Small intestine (tissue), 16 donors: ENCODE data around the gene NMRAL1. TPM values are rescaled to one million over a fixed set of nuclear protein-coding genes. Genes with fewer than 3 reads are reported as not detected.
A peak's percentile ranks its signal among the peaks of the same experiment; 100 is the strongest.

ENCODE experiments used
- DNase-seq, 2 donors: peaks; one replicate each; pipeline versions ENCODE4 v3.0.0 to v3.0.0-alpha.2; 2013
- FAIRE-seq: peaks from 2 replicates; lab custom pipeline; 2012; peaks lifted over from hg19 to GRCh38; lab: Jason Lieb, UNC
- H3K27ac ChIP-seq, 3 donors: one replicate each; pipeline ENCODE4 v1.5.1; 2013; ENCODE audit warnings: low read length in 2 of 3, mild to moderate bottlenecking in 2 of 3, control low read depth in 1 of 3, inconsistent platforms in 1 of 3, low read depth in 1 of 3, moderate library complexity in 1 of 3
- H3K27me3 ChIP-seq, 3 donors: one replicate each; pipeline ENCODE4 v1.6.1; 2013; ENCODE audit warnings: low read length in 3 of 3, inconsistent platforms in 1 of 3; ENCODE audit not compliant: control insufficient read depth in 3 of 3, insufficient read depth in 3 of 3
- H3K36me3 ChIP-seq, 3 donors: one replicate each; pipeline ENCODE4 v1.6.1; 2013; ENCODE audit warnings: low read length in 3 of 3, inconsistent platforms in 1 of 3, low read depth in 1 of 3, mild to moderate bottlenecking in 1 of 3, moderate library complexity in 1 of 3; ENCODE audit not compliant: control insufficient read depth in 3 of 3, insufficient read depth in 2 of 3
- H3K4me1 ChIP-seq, 3 donors: one replicate each; pipeline ENCODE4 v1.6.1; 2013; ENCODE audit warnings: low read length in 2 of 3, inconsistent platforms in 1 of 3, low read depth in 1 of 3, mild to moderate bottlenecking in 1 of 3, moderate library complexity in 1 of 3; ENCODE audit not compliant: control insufficient read depth in 3 of 3, insufficient read depth in 2 of 3
- H3K4me3 ChIP-seq, 3 donors: one replicate each; pipeline ENCODE4 v1.5.1; 2013; ENCODE audit warnings: low read length in 3 of 3, control low read depth in 1 of 3, inconsistent platforms in 1 of 3, low read depth in 1 of 3, mild to moderate bottlenecking in 1 of 3, moderate library complexity in 1 of 3
- H3K9me3 ChIP-seq, 2 donors: one replicate each; pipeline ENCODE4 v1.6.1; 2013; ENCODE audit warnings: low read depth in 1 of 2, low read length in 1 of 2; ENCODE audit not compliant: control insufficient read depth in 2 of 2, insufficient read depth in 1 of 2
- WGBS, 3 donors: extraction: QIAGEN DNeasy Blood & Tissue Kit; methylation state at CpG; one replicate each; pipeline ENCODE4 v1.1.7; 2013; 5-methylcytosine and 5-hydroxymethylcytosine counted together
- long read RNA-seq, 10 donors: transcript quantifications; one replicate each; lab custom pipeline, GENCODE V29; 2026
- polyA plus RNA-seq, 4 donors: library from polyadenylated mRNA; stranded (reverse) in 3 of 4; unstranded in 1 of 4; fragments of 200-250 nt in 3 of 4; fragments of 120-200 nt in 1 of 4; gene quantifications; one replicate each; pipeline versions ENCODE4 v1.2.1 to v1.2.3, GENCODE V29; 2013
- donor health status: healthy with polysubstance abuse.
- donor health status: control.
- donor health status: control.
- donor health status: Bipolar disorder and iron deficiency.
- donor health status: healthy.

Gene NMRAL1
- polyA plus RNA-seq, result 10 to 100 TPM; 39.6 to 70.9 (median 56.0) TPM
- long read RNA-seq, donor 1, result 0 reads
- long read RNA-seq, donor 2, partial matches to known transcripts, result 39 of 65 reads
- long read RNA-seq, donor 2, other reads (novel, unspliced or antisense), result 21 of 65 reads
- long read RNA-seq, donor 3, partial matches to known transcripts, result 42 of 64 reads
- long read RNA-seq, donor 3, other reads (novel, unspliced or antisense), result 15 of 64 reads
- long read RNA-seq, donor 4, partial matches to known transcripts, result 0 of 1 reads
- long read RNA-seq, donor 4, other reads (novel, unspliced or antisense), result 0 of 1 reads
- long read RNA-seq, donor 5, partial matches to known transcripts, result 33 of 36 reads
- long read RNA-seq, donor 5, other reads (novel, unspliced or antisense), result 0 of 36 reads
- long read RNA-seq, donor 6, transcript NMRAL1-212 (6 exons, 1,240 nt), result major isoform, 6 of 45 reads
- long read RNA-seq, donor 6, transcript NMRAL1-202 (6 exons, 1,233 nt), result major isoform, 6 of 45 reads
- long read RNA-seq, donor 6, partial matches to known transcripts, result 12 of 45 reads
- long read RNA-seq, donor 6, other reads (novel, unspliced or antisense), result 17 of 45 reads
- long read RNA-seq, donor 7, transcript NMRAL1-202 (6 exons, 1,233 nt), result major isoform, 5 of 12 reads
- long read RNA-seq, donor 7, partial matches to known transcripts, result 0 of 12 reads
- long read RNA-seq, donor 7, other reads (novel, unspliced or antisense), result 0 of 12 reads
- long read RNA-seq, donor 8, result 0 reads
- long read RNA-seq, donor 9, partial matches to known transcripts, result 0 of 2 reads
- long read RNA-seq, donor 9, other reads (novel, unspliced or antisense), result 0 of 2 reads
- long read RNA-seq, donor 10, partial matches to known transcripts, result 36 of 60 reads
- long read RNA-seq, donor 10, other reads (novel, unspliced or antisense), result 20 of 60 reads

GRCh38 chr16:4474192-4474961, at the start of gene NMRAL1:
Gene NMRAL1, minus strand, starts transcription at chr16:4474625. Its CDS starts 493 bp downstream, at chr16:4474132.
- peaks cover 0 to 9% (median 0%) of the 10 kb centered on the region in 3 donors for H3K36me3 ChIP-seq
- FAIRE-seq, result no peak
- peak within 1 kb of the TSS; percentile 73 to 78 (median 74) for H3K4me3 ChIP-seq
- WGBS, 3 donors, result 2 to 4% (median 2%) methylated on average over 30 to 60 of the region's 60 CpGs
- no peaks in the 10 kb centered on the region for H3K27me3 ChIP-seq
- peaks cover 0 to 10% of the 10 kb centered on the region in 2 donors for H3K9me3 ChIP-seq
- peaks cover 0 to 9% (median 2%) of the 10 kb centered on the region in 3 donors for H3K4me1 ChIP-seq
- peak; percentile 87 to 94 for DNase-seq
- peak within 1 kb of the TSS; percentile 35 to 78 (median 62) for H3K27ac ChIP-seq

GRCh38 chr16:4523686-4524085, 49.3 kb upstream of the NMRAL1 start:
- Histone ChIP-seq H3K27ac (no peak overlapping the region), H3K36me3 (peaks cover 0 to 39% (median 0%) of the 10 kb centered on the region in 3 donors), H3K27me3 (no peaks in the 10 kb centered on the region), H3K4me1 (peaks cover 8 to 16% (median 12%) of the 10 kb centered on the region in 3 donors), H3K4me3 (no peak overlapping the region), H3K9me3 (no peaks in the 10 kb centered on the region)
- WGBS, 3 donors, result 96 to 100% (median 98%) methylated on average over 4 of the region's 4 CpGs
- no peak for DNase-seq
- no peak for FAIRE-seq

- DNase-seq (no peak), FAIRE-seq (no peak)
- WGBS, 3 donors, result 68 to 81% (median 73%) methylated on average over 8 of the region's 8 CpGs
- Histone ChIP-seq H3K36me3 (peaks cover 0 to 49% (median 0%) of the 10 kb centered on the region in 3 donors), H3K4me1 (peaks cover 8 to 13% (median 10%) of the 10 kb centered on the region in 3 donors), H3K9me3 (no peaks in the 10 kb centered on the region), H3K27ac (no peak overlapping the region), H3K27me3 (no peaks in the 10 kb centered on the region), H3K4me3 (no peak overlapping the region)
Observed at GRCh38 chr16:4522051-4522581, 47.7 kb upstream of the NMRAL1 start.

- DNase-seq (no peak), FAIRE-seq (no peak)
- no peaks in the 10 kb centered on the region for H3K9me3 ChIP-seq
- H3K36me3 ChIP-seq, result peaks cover 0 to 46% (median 0%) of the 10 kb centered on the region in 3 donors
- 85 to 94% (median 93%) methylated on average over 7 of the region's 7 CpGs for WGBS, 3 donors
- no peak overlapping the region for H3K27ac ChIP-seq
- peaks cover 9 to 13% (median 10%) of the 10 kb centered on the region in 3 donors for H3K4me1 ChIP-seq
- H3K4me3 ChIP-seq, result no peak overlapping the region
- H3K27me3 ChIP-seq, result no peaks in the 10 kb centered on the region
Observed at GRCh38 chr16:4520913-4521312, 46.5 kb upstream of the NMRAL1 start.

GRCh38 chr16:4519274-4520058, 45.0 kb upstream of the NMRAL1 start:
- Histone ChIP-seq H3K9me3 (no peaks in the 10 kb centered on the region), H3K27me3 (no peaks in the 10 kb centered on the region), H3K4me3 (no peak overlapping the region), H3K4me1 (peaks cover 1 to 3% (median 2%) of the 10 kb centered on the region in 3 donors), H3K27ac (no peak overlapping the region), H3K36me3 (peaks cover 0 to 40% (median 0%) of the 10 kb centered on the region in 3 donors)
- FAIRE-seq (no peak), DNase-seq (no peak)
- 85 to 91% (median 90%) methylated on average over 13 to 15 of the region's 15 CpGs for WGBS, 3 donors

GRCh38 chr16:4517812-4518680, 43.6 kb upstream of the NMRAL1 start:
- no peak for FAIRE-seq
- H3K4me1 ChIP-seq, result peaks cover 0 to 6% (median 5%) of the 10 kb centered on the region in 3 donors
- 70 to 74% (median 70%) methylated on average over 12 of the region's 12 CpGs for WGBS, 3 donors

More at GRCh38 chr16:4517812-4518680, 43.6 kb upstream of the NMRAL1 start:
- H3K9me3 ChIP-seq, result no peaks in the 10 kb centered on the region
- peaks cover 0 to 48% (median 3%) of the 10 kb centered on the region in 3 donors for H3K36me3 ChIP-seq
- H3K27me3 ChIP-seq, result no peaks in the 10 kb centered on the region
- H3K27ac ChIP-seq, result no peak overlapping the region
- no peak overlapping the region for H3K4me3 ChIP-seq
- peak in 1 of 2 donors; percentile 30 for DNase-seq
